MM.1S (cell line): ENCODE results near the gene DGKK.

ENCODE experiments used
- DNase-seq: peaks from one replicate; pipeline ENCODE4 v3.0.0-alpha.2; 2015
- H2AFZ ChIP-seq: fragments of 300-600 bp; sonication (generic); 2 replicates; pipeline ENCODE4 v1.6.0; 2016; ENCODE audit warnings: antibody characterized with exemption, low read length
- H3F3A ChIP-seq: fragments of 300-600 bp; sonication (generic); 2 replicates; pipeline ENCODE4 v1.6.1; 2016; ENCODE audit warnings: mild to moderate bottlenecking, antibody characterized with exemption, low read length, moderate library complexity, mixed read lengths; ENCODE audit not compliant: insufficient read depth
- H3K27ac ChIP-seq: fragments of 300-600 bp; sonication (generic); 2 replicates; pipeline ENCODE4 v1.5.1; 2016; ENCODE audit warnings: mild to moderate bottlenecking, low read length
- H3K27me3 ChIP-seq: fragments of 300-600 bp; sonication (generic); replicated peaks from 2 replicates; pipeline ENCODE4 v1.6.0; 2016; ENCODE audit warnings: low read length; ENCODE audit not compliant: insufficient read depth
- H3K36me3 ChIP-seq: fragments of 300-600 bp; sonication (generic); replicated peaks from 2 replicates; pipeline ENCODE4 v1.6.1; 2016; ENCODE audit warnings: mild to moderate bottlenecking, low read length, mixed read lengths; ENCODE audit not compliant: insufficient read depth
- H3K4me1 ChIP-seq: fragments of 300-600 bp; sonication (generic); 2 replicates; pipeline ENCODE4 v1.6.1; 2016; ENCODE audit warnings: low read length, mixed read lengths
- H3K4me2 ChIP-seq: fragments of 300-600 bp; sonication (generic); 2 replicates; pipeline ENCODE4 v1.6.0; 2016; ENCODE audit warnings: low read depth, low read length
- H3K4me3 ChIP-seq: fragments of 300-600 bp; sonication (generic); 2 replicates; pipeline ENCODE4 v1.5.1; 2016; ENCODE audit warnings: low read length, mixed read lengths
- H3K79me2 ChIP-seq: fragments of 300-600 bp; sonication (generic); 2 replicates; pipeline ENCODE4 v1.6.1; 2016; ENCODE audit warnings: mixed run types, low read length, mixed read lengths
- H3K9ac ChIP-seq: fragments of 300-600 bp; sonication (generic); 2 replicates; pipeline ENCODE4 v1.6.1; 2016; ENCODE audit warnings: low read length, mixed read lengths
- H3K9me2 ChIP-seq: fragments of 300-600 bp; sonication (generic); replicated peaks from 2 replicates; pipeline ENCODE4 v1.6.1; 2016; ENCODE audit warnings: mild to moderate bottlenecking, low read length, mixed read lengths; ENCODE audit not compliant: insufficient read depth
- H3K9me3 ChIP-seq: fragments of 300-600 bp; sonication (generic); replicated peaks from 2 replicates; pipeline ENCODE4 v1.6.1; 2016; ENCODE audit warnings: mild to moderate bottlenecking, low read length, mixed read lengths; ENCODE audit not compliant: insufficient read depth
- H4K20me1 ChIP-seq: fragments of 300-600 bp; sonication (generic); 2 replicates; pipeline ENCODE4 v1.6.1; 2016; ENCODE audit warnings: mild to moderate bottlenecking, low read length, moderate library complexity, mixed read lengths; ENCODE audit not compliant: insufficient read depth
- CTCF ChIP-seq: fragments of 300-600 bp; sonication (generic); IDR thresholded peaks from 2 replicates; pipeline ENCODE4 v1.5.1; 2016; ENCODE audit warnings: antibody characterized with exemption, low read length, mixed read lengths
- EZH2 ChIP-seq: fragments of 300-600 bp; sonication (generic); optimal IDR thresholded peaks from 2 replicates; pipeline ENCODE3; 2017; ENCODE audit warnings: low read depth, mild to moderate bottlenecking, antibody characterized with exemption, low read length, mixed read lengths
- EZH2phosphoT487 ChIP-seq: fragments of 300-600 bp; sonication (generic); IDR thresholded peaks from 2 replicates; pipeline ENCODE4 v1.6.1; 2018; ENCODE audit warnings: antibody characterized with exemption, low read length

DGKK gene

GRCh38 chrX:50483283-50483682 lies 12.7 kb upstream of the DGKK start:
- no peaks in the 10 kb centered on the region for H3K9me2 ChIP-seq
- H3K4me1 ChIP-seq = no peaks in the 10 kb centered on the region
- no peaks in the 10 kb centered on the region for H3F3A ChIP-seq
- TF ChIP-seq EZH2 = no peak
- TF ChIP-seq EZH2phosphoT487 = no peak
- no peak for TF ChIP-seq CTCF
- no peak overlapping the region for H3K27ac ChIP-seq
- no peak overlapping the region for H3K4me3 ChIP-seq
- H3K9ac ChIP-seq = no peak overlapping the region
- no peak overlapping the region for H2AFZ ChIP-seq
- DNase-seq = peak; percentile 16
- H3K4me2 ChIP-seq = no peak overlapping the region
- no peaks in the 10 kb centered on the region for H3K9me3 ChIP-seq
- H3K36me3 ChIP-seq = no peaks in the 10 kb centered on the region
- H3K27me3 ChIP-seq = no peaks in the 10 kb centered on the region
- H4K20me1 ChIP-seq = no peaks in the 10 kb centered on the region
- no peaks in the 10 kb centered on the region for H3K79me2 ChIP-seq

- Histone ChIP-seq H3K4me3 (no peak overlapping the region), H3K9me3 (no peaks in the 10 kb centered on the region), H3K36me3 (no peaks in the 10 kb centered on the region), H3F3A (no peaks in the 10 kb centered on the region), H3K9ac (no peak overlapping the region), H3K9me2 (no peaks in the 10 kb centered on the region), H2AFZ (no peak overlapping the region), H3K27me3 (no peaks in the 10 kb centered on the region), H3K4me1 (no peaks in the 10 kb centered on the region), H3K27ac (no peak overlapping the region), H4K20me1 (no peaks in the 10 kb centered on the region), H3K79me2 (no peaks in the 10 kb centered on the region), H3K4me2 (no peak overlapping the region)
- DNase-seq = no peak
- no peak for TF ChIP-seq CTCF
- no peak for TF ChIP-seq EZH2
- no peak for TF ChIP-seq EZH2phosphoT487
Measured at GRCh38 chrX:50475208-50475607, 4.6 kb upstream of the DGKK start.

- H3K4me3 ChIP-seq = no peak overlapping the region
- H3K9me2 ChIP-seq = no peaks in the 10 kb centered on the region
- H3K27me3 ChIP-seq = no peaks in the 10 kb centered on the region
Measured at GRCh38 chrX:50471390-50471789, 765 bp upstream of the DGKK start.

More at GRCh38 chrX:50471390-50471789, 765 bp upstream of the DGKK start:
- Histone ChIP-seq H3K27ac (no peak overlapping the region), H3K36me3 (no peaks in the 10 kb centered on the region), H3K9me3 (no peaks in the 10 kb centered on the region), H2AFZ (no peak overlapping the region), H3K9ac (no peak overlapping the region), H4K20me1 (no peaks in the 10 kb centered on the region), H3K4me2 (no peak overlapping the region), H3K79me2 (no peaks in the 10 kb centered on the region), H3F3A (no peaks in the 10 kb centered on the region), H3K4me1 (no peaks in the 10 kb centered on the region)
- TF ChIP-seq CTCF (no peak), EZH2 (no peak), EZH2phosphoT487 (no peak)
- no peak for DNase-seq
